Activated CD4-positive, alpha-beta T cell treated with anti-CD3 and anti-CD28 coated beads for 48 hours (primary cell): Measurements from ENCODE around the gene KRT76.

Experiments
- DNase-seq: peaks from one replicate; pipeline ENCODE4 v3.0.0-alpha.2; 2020

Gene KRT76

GRCh38 chr12:52813203-52813819, 36.2 kb upstream of the KRT76 start:
- DNase-seq, result no peak

GRCh38 chr12:52812749-52813148, 35.6 kb upstream of the KRT76 start:
- no peak for DNase-seq

DNA sequence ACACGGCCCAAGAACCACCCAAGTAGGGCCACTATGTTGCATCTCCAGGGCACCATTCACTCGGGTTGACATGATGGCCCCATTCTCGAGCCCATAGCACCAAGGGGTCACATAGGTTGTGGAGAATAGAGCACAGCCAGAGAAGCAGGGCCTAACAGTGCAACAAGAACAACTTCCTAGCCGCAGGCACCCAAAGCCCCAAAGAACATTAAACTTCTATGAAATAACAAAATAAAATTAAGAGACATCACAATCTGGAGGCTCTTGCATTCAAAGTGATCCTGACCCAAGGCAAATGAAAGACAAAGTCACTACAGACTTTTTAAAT, 34.9 kb upstream of the KRT76 start:
- no peak for DNase-seq

- no peak for DNase-seq
Observed at GRCh38 chr12:52811191-52812072, 34.3 kb upstream of the KRT76 start.

DNA sequence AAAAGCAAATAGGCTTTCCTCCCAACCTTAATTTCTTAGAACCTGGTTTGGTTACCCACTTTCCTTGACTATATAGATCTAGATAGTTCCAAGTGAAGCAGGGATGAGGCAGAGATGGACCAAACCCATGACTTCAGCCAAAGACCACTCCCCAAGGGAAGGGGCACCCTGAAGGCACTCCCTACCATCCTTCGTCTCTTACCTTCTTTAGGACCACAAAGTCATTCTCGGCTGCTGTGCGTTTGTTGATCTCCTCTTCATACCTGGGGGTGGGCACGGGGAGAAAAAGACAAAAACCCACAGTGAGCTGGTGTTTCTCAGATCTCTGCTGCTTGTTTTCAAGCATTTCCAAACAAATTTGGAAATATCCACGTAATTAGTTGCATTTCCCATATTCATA, 33.4 kb upstream of the KRT76 start:
- no peak for DNase-seq

- DNase-seq, result no peak
Observed at GRCh38 chr12:52809166-52809565, 32.0 kb upstream of the KRT76 start.

DNA sequence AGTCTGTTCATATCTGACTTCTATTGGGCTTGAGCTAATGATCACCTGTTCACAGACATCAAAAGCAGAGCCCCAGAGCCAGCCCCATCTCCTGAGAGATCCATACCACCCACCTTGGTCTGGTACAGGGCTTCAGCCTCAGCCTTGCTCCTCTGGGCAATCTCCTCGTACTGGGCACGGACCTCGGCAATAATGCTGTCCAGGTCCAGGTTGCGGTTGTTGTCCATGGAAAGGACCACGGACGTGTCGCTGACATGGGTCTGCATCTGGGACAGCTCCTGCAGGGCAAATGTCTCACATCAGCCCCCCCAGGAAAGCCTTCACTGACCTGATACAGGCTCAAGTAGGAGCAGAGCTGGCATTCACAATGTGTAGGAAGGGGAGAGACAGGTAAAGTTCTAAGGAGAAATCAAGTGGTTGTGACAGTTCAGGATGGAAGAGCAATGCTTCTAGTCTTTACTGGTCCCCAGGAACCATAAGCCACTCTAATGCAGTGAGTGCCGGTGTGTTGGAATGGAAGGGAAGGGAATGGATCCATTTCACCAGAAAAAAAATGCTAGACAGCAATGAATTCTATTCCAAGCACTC, 31.5 kb upstream of the KRT76 start:
- DNase-seq, result no peak

GRCh38 chr12:52807544-52808470, 30.7 kb upstream of the KRT76 start:
- no peak for DNase-seq

DNA sequence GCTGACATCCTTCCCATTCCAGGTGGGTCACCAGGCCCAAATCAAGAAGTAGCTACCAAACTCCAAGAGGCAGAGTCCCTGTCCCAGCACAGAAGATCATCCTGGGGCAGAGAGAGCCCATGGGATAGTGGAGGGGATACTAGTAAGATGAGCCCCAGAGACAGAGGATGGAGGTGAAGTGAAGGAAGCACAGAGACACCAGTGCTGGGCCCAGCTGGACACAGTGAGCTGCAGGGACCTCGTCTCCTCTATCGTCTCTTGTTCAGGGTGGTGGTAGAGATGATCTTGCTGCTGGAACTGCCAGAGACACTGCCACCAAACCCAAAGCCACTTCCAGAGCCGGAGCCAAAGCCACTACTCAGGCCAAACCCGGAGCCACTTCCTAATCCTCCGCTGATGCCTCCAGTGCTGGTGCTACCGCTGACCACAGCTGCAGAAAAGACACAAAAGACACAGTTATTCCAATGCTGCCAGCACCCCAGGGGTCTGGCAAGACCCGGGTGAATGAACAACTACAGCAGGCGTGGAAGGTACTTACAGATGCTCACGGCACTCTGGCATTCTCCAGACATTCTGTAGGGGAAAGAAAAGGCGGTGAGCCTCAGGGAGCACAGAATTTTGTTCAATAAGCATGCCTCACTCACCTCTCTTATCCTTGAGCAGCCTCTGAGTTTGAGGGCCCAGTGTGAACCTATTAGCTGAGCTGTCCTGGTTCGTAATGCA, 29.8 kb upstream of the KRT76 start:
- DNase-seq, result no peak

- no peak for DNase-seq
Observed at GRCh38 chr12:52806169-52806811, 29.1 kb upstream of the KRT76 start.

GRCh38 chr12:52805739-52806138, 28.6 kb upstream of the KRT76 start:
- DNase-seq, result no peak

DNA sequence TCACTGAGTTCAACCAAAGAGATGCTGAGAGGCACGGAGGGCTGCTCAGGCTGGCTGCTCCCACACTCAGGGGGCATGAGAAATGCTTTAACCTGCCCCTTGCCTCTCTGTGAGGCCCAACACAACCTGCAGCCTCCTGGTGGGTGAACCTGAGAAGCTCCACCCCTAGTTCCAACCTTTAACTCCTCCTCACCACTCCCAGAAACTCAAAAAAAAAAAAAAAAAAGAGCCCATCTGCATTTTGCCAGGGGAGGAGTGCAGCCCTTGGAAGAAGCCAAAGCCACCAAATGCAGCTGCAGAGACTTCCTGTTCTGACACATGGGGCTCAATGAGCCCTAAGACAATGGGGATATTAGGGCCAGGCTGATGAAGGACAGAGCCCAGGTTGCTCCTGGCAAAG, 27.9 kb upstream of the KRT76 start:
- no peak for DNase-seq

DNA sequence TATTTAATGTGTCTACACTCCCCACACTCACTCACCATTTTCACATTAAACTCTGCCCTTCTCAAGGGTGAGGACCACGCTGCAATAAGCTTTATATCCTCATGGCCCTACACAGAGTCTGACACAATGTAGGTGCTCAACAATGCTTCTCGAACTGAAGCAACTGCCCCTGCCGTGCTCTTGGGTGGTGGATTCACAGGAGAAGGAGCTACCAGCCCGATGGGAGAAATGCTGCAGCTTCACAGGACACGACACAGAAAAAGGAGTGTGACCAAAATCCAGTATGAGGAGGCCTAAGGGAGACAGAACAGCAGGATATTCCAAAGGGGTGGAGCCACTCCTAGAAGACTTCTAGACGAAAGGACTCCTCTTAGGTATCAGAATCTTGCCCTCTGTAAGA, 25.3 kb upstream of the KRT76 start:
- DNase-seq, result no peak

- no peak for DNase-seq
Observed at GRCh38 chr12:52801773-52802172, 24.6 kb upstream of the KRT76 start.

DNA sequence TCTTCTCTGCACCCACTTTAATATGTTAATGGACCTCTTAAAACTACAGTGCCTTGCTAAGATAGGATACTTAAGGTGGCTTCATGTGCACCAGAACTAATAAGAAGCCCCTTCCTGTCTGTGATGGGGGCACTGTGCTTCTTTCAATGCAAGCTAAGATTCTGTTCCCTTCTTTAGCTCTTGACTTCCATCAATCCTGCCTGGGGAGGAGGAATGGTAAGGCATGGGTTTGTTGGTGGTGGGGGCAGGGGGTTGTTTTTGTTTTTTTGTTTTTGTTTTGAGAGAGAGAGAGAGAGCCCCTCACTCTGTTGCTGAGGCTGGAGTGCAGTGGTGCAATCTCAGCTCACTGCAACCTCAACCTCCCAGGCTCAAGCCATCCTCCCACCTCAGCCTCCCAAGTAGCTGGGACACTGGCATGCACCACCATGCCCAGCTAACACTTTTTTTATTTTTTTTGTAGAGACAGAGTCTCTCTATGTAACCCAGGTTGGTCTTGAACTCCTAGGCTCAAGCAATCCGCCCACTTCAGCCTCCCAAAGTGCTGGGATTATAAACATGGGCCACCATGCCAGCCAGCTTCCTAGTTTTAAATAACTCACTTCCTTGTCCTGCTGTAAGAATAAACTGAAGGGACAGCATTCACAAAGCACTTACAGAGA, 23.2 kb upstream of the KRT76 start:
- DNase-seq, result no peak

DNA sequence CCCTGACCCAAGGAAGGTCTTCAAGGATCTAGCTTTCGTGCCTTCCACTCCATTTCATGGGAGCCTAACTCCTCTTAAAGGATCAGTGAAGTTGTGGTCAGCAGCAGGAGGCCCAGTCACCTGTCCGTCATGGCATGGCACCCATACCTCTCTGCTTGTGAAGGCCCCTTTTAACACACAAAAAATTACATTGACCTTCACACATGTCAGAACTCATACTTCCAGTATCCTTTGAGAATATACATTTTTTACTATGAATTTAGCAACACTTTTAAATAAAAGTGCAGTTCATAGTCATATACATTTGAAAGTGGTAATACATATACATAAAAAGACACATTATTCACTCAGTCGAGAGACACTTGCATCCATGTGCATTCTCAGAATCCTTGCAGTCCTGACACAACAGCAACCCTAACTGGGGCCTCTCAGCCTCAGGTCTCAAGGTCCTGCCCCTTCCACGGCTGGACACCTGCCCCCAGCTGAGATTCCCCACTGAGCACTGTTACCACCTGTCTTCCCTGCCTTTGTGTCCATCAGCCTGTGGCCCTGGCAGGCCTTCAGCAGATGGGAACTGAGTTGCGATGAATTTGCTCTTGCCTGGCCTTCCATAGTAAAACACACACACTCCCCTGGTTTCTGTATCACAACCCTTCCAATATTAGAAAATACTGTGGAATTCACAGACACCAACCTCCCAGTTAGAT, 22.5 kb upstream of the KRT76 start:
- DNase-seq, result no peak

DNA sequence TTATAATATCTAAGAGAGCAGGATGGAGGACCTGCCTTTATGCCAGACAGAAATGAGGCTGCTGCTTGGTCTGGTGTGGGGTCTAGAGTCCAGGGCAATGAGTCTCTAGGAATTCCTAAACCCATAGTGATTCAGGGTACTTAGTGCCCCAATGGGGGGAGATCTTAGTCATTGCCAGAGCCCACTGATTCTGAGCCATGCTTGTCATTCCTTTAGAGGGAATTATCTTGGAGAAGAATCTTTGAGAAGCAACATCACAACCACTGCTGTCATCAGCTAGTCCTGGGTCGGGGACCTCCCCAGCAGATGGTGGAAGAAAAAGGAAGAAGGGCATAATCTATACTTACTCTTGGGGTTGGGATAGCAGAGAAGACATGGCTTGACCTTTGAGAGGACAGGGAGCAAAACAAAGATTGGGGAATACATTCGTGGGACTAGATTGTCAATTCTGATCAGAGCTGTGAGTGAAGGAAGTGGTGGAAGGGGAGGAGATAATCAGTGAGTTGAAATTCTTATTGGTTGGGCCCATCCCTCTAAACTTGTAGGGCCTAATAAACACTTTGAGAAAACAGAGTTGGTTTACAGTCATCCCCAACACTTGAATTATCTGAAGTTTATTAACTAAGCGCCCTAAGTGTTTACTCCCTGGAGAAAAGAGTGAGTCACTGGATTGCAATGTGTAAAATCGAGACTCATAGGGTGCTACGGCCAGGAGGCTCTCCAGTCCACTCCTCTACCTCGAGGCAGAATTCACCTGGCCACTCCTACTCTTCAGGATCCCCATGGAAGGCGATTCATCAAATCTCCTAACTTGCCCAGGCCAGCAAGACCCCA, 21.7 kb upstream of the KRT76 start:
- DNase-seq, result no peak

- DNase-seq, result no peak
Observed at GRCh38 chr12:52798003-52798670, 21.0 kb upstream of the KRT76 start.

DNA sequence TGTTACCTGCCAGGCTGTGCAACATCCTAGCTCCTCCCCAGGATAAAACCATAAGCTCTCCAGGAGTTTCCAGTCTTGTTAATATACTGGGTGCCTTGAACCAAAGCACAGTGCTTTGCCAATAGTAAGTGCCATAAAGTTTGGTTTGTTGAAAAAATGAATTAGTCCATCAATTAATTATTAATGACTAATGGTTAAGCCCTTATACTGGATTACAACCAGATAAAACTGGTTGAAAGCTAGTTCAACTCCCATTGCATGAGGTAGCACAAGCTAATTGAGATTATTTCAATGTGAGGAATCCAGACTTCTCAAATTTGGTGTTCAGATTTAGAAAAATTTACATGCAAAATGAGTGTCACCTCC, 20.4 kb upstream of the KRT76 start:
- no peak for DNase-seq
